GM21825 (cell line): ENCODE results near the gene KCTD20.

Experiments used
- ATAC-seq: cut with Tn5 transposase; IDR thresholded peaks from one replicate; pipeline ENCODE4 v1.9.1; 2021; ENCODE audit warnings: mild to moderate bottlenecking, moderate library complexity; ENCODE audit not compliant: unreplicated experiment

Gene KCTD20

DNA sequence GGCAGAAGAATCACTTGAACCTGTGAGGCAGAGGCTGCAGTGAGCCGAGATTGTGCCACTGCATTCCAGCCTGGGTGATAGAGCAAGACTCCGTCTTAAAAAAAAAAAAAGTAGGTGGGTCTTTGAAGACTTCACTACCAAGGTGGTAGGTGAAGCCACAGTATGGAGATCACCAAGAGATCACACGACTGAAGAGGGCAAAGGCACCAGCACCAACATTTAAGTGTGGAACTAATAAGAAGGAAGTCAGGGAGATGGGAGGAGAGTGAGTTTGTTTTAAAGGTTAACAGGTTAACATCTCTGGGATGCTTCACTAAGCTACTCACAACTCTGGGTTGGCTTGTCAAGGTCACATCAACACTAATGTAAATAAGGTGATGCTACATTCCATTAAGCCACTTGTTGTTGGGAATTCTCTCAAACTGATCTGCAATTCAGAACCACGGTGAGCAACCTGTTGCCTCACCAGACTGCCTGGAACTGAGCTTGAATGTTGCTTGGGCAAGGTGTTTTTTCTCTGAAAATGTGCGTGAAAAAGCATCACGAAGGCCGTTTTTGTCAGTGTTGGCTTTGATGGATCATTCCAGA, 48.7 kb downstream of the KCTD20 start:
- ATAC-seq, result no peak

DNA sequence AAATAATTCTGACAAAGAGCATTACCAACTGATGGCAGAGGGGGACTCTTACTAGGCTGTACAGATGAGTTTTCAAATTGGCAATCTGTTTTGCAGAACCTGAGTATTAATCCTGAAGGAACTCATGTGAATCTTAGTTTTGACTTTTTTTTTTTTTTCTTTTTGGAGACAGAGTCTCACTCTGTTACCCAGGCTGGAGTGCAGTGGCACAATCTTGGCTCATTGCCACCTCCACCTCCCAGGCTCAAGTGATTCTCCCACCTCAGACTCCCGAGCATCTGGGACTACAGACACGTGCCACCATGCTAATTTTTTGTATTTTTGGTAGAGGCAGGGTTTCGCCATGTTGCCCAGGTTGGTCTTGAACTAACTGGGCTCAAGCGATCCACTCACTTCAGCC, 49.3 kb downstream of the KCTD20 start:
- no peak for ATAC-seq

DNA sequence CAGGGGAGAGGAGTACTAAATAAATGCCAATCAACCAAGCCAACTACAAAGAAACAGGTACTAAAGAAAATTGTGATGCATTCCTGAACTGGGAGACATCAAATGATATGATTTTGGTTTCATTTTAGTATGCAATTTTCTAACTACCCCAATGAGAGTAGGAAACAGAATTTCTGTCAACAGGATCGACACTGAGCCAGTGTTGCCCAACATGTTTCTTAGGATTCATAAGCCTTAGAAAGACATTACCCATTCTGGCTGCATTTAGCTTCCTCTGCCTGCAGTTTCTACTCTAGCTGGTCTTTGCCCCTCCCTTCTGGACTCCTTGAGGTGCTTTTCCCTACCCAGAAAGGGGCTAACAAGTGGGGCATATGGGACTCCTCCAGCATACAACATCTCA, 49.8 kb downstream of the KCTD20 start:
- ATAC-seq, result no peak

DNA sequence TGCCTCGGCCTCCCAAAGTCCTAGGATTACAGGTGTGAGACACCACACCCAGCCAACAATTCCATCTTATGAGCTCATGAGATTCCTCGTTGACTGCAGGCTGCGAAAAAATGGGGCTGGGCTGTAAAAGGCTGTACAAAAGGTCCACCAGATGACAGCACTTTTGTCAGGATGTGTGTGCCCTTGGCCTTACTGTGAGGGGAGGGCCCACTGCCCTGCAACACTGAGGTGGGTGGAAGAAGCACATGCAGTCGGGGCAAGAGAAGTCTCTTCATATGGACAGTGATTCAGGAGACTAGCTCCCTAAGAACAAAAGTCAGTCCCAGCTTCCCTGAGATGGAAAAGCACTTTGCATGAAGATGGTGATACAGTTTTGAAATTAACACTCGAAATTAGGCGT, 50.5 kb downstream of the KCTD20 start:
- no peak for ATAC-seq

DNA sequence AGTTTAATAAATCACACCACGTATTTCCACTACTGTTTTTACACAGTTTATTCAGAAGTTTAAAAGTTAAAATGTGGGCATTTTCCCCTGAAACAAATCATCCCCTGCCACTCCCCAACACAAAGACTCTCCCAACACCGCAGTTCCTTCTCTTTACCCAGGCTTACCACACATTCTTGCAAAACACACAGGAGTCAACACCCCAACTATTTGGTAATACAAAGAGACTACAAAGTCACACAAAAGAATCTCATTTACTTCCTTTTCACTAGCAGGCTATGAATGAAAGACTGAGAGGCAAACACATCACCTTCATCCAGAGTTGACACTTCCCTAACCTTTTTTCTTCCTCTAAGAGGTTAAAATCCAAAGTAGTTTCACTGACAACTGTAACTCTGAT, 51.1 kb downstream of the KCTD20 start:
- ATAC-seq, result no peak

DNA sequence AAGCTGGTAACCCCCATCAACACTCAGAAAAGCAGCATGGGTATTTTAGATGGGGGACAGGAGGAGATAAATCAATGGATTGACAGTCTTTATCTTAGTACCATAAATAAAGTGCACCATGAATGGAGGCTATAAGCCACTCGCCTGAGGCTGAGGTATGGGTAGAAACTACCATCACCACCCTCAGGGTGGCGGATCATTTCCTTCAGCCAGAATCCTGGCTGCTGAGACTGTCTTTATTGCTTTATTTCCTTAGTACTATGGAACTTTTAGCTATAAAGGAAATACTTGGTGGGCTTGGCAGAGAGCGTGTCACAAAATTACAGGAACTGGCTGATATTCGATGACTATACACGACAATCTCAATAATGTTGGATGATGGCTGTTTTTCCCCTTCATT, 52.3 kb downstream of the KCTD20 start:
- no peak for ATAC-seq

DNA sequence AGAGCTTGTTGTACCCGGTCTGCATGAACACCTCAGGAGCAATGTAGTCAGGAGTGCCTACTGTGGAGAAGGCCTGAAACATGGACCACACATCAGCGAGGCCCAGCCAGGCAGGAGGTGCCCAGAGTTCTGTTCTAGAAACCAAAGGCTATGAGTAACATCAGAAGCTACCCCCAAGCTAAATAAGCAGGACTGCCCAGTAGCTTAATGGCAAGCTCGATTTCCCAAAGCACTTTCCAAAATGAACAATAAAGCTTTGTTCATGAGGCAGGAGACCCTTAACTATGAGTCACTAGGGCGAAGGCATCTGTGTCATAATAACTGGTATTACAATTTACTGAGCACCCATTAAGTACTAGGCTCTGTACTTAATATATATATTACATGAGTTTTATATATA, 57.1 kb downstream of the KCTD20 start:
- ATAC-seq, result no peak

DNA sequence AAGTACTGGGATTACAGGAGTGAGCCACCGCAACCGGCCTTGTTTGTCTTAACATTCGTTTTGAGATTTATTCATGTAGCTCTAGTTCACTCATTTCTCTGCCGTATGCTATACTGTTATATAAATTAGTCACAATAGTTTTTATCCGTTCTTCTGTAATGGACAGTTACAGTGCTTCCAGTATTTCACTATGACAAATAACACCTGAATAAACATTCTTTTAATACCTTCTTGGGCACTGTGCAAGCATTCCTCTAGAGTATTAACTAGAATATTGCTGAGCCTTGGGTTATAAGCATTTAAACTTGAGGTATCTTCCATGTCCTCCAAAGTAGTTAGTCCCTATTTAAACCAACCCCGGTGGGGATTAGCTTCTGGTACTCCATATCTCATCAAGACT, 58.9 kb downstream of the KCTD20 start:
- ATAC-seq, result no peak

DNA sequence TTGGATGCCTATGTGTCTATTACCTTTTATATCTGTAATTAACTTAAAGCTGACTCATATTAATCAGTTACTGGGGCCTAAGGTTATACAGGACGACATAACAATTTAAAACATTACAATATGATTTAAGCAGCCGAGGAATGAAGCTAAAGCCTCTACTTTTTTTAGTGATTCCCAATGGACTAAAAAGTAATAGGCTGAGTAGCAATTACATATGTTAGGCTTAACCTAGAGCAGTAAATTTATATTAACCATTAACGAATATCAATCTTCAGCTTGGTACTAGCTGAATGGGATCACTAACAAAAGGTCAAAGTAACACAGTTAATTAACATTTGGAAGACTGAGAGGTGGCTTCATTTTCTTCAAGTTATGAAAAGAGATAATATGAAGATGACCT, 61.4 kb downstream of the KCTD20 start:
- ATAC-seq, result no peak

DNA sequence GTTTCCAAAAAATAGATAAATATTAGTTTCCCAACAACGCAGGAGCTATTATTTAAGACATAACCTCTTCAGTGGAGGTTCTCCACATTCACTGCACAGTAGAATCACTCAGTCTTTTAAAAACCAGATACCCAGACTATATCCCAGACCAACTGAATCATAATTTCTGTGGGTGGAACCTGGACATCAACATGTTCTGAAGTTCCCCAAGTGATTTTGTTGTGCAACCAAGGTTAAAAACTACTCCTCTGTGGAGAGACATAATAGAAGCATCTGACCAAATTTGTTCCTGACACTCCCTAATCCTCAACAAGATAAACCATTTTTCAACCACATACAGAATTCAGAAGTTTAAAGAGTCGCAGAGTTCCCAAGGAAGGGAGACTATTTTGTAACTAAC, 62.2 kb downstream of the KCTD20 start:
- ATAC-seq, result no peak

DNA sequence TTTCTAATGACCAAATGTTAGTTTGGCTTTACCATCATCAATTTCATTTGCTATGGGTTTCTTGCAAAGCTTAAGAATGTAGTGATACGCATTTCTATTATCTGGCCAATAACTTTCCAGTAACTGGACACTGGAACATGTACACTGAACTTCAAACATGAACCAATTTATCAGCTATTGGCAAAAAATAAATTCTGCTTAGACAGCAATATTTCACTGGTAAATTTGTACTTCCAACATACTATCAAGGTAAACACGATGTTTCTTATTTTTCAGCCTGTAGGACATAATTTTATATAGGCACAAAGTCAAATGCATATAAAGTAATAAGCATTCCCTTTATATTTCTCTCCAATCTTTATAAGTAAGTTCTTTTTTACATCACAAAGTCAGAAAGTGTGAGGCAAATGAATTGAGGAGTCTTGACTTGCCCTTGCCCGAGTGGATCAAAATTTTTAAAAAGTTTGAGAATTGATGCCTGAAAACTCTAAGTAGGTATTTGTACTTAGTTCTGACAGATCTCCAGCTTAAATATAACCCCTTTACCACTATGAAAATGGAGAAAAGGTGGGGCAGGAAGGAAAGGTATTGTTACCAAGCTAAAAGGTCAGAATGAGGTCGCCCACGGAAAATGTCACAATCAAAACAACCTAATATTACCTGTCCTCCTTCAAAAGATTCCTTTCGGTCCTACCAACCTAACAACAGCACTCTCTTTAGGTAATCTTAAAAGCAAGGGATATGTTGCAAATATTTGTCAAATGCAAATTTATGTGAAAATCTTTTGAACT, 63.1 kb downstream of the KCTD20 start:
- ATAC-seq, result no peak

DNA sequence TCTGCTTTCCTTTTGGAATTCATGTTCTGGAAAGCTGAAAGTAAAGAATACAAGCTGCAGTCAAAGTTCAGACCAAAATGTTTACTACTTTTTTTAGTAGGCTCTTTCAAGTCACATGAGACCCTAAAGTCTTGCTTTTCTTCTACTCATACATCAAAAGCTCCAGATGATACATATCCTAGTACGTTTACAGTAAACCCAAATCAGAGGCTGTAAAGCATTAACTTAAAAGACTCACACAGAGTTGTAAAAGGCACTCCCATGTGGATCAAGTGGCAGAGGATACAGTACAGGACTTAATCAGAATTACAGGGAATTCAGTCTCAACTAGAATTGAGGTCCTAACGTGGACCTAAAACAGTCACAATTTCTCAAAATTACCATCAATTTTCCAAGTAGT, 63.8 kb downstream of the KCTD20 start:
- no peak for ATAC-seq

DNA sequence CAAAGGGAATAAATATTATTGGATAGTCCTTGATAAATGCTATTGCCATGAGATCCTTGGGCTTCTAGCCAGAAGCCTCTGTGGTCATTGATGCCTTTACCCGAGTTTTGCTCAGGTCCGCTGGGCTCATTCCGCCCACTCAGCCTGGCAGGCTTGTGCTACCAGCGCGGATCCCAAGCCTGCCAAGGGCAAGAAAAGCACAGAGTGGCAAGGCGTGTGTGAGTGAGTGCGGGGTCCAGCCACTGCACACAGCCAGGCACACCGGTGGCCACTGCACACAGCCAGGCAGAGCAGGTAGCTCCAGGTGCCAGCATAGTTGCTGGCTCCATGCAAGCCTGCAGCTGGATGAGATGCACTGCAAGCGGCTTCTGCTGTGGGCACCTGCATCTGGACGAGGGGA, 65.7 kb downstream of the KCTD20 start:
- ATAC-seq, result no peak

DNA sequence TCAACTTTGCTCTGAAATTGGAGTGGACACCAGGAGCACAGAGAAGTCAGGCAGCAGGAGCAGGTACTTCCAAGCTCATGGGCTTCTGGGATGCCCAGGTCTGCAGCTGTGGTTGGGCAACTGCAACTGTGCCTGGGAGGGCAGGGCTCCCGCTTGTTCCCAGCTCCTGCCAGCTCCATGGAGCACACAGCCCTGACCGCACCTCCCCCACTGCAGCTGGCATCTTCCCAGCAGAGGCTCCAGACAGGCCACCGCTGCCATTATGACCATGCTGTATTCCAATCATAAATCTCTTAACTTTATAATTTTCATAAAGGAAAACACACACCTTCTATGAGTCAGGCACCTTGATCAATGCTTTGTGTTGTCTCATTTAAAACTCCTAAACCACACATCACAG, 67.6 kb downstream of the KCTD20 start:
- no peak for ATAC-seq

DNA sequence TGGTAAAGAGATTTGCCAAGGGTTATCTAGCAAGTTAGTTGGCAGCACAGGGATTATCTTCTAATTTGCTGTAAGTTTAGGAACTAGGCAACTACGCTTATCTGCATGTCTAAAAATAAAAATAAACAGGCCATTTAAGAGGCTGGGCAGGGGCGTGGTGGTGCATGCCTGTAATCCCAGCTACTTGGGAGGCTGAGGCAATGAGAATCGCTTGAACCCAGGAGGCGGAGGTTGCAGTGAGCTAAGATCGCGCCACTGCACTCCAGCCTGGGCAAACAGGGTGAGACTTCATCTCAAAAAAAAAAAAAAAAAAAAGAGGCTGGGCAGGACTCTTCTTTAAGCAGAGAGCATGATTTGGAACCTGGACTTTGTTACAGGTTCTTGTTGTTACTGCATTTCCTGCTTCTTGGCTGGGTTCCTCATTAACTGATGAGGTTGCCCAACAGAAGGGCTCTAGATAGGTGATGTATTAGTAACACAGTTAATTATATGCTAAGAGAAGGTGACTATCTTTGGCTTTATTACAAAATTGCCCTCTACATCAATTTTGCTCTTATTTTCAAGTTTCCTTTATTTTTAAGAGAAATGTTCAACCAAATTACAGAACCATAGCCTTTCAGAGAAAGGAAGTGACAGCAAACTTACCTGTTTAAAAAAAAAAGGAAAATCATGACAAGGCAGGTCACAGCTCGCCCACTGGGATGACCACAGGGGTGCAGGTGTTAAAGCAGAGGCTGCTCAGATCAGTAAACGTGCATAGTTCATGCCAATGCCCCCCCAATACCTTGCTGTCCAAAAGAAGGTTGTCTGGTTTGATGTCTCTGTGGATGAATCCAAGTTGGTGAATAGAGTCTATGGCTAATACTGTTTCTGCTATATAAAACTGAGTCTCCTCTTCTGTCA, 72.0 kb downstream of the KCTD20 start:
- no peak for ATAC-seq

DNA sequence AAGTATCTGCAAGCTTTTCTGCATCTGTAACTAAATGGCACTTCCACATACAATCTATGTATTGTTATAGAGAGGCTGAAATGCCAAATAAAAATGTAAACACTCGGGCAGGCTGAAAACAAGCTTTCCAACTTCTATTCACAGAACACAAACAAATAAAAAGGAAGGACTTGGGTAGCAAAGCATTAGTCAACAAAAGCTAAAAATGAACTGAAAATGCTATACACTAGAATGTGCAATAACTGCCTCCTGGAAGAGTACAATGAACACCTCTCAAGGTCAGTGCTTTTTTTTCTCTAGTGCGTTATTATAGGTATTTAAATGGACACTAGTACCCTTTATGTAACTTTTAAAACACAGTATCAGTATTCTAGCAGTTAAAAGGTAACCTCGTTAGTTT, 73.0 kb downstream of the KCTD20 start:
- ATAC-seq, result no peak

DNA sequence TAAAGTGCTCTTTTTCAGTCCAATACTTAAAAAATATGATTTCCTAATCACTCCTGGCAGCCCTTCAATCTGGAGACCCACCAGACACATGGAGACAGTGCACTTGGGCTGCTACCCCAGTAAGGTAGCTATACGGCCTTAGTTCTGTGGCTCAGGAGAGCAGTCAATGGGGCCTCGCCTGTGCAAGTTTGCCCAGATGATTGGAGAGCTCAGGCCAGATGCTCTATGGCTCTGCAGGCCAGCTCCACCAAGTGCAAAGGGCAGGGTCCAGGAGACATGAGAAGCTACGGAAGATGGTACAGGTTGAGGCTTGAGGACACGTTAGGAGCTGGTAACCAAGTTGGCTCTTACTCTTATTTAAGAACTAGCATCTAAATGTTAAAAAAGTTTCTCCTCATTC, 73.8 kb downstream of the KCTD20 start:
- no peak for ATAC-seq

DNA sequence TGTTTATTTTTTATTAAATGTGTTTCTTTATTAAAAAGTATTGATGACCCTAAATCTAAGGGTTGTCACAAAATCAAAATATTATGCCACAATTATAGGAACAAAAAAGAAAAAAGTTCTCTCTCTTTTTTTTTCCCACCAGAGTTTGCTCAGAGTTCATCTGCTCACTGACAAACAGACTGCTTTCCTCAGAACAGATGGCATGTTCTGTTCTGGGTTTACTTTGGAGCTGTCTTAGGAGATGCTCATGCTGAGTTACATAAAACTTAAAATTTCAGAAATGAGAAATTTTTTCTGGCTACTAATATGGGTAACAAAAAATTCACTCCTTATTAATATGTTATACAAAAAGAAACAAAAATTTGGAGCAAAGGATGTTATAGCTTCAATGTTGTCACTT, 74.2 kb downstream of the KCTD20 start:
- no peak for ATAC-seq

DNA sequence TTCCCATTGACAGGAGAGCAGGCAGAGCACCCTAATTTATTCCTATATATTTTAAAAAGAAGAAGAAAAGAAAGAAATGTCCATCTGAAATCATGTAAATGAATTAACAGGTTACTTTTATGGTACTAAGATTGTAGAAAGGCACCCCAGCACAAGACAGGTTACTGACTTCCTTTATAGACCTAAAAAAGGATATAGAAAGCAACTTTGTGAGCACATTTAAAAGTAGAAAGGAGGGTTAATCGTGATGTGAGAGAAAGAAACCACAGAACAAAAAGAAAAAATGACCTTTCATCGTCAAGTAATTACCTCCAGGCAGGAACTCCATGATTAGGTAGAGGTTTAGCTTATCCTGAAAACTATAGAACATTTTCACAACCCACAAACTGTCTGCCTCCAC, 74.6 kb downstream of the KCTD20 start:
- no peak for ATAC-seq

DNA sequence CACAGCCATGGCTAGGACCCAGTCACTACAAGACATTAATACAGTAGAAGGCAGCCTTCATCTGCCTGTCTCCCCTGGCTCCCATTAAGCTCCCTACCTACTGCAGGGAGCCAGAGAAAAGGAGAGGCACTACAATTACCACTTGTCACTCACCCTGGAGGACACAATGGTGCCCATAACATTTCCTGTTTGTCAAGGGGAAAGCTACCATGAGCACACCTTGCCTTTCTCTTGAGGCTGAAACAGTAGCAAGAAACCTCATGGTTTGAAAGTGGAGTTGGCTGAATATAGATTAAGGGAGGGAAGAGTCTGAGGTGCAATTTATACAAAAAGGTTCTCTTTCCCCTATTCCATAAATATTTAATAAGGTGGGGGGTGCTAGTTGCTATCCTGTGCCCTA, 76.6 kb downstream of the KCTD20 start:
- ATAC-seq, result no peak

DNA sequence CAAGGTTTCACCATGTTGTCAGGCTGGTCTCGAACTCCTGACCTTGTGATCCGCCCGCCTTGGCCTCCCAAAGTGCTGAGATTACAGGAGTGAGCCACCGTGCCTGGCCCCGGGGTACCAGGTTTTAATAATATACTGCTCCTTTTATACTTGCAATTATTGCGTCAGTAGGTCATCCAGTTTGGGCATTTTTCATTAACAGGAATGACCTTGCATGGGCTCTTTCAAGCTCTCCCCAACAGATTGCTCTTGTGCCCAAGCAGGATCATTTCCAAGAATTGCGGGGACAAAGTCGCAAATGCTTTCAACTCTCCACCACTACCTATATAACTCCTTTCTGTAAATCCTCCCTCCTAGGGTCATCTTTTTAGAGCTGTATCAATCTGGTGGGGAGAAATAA, 80.7 kb downstream of the KCTD20 start:
- no peak for ATAC-seq

DNA sequence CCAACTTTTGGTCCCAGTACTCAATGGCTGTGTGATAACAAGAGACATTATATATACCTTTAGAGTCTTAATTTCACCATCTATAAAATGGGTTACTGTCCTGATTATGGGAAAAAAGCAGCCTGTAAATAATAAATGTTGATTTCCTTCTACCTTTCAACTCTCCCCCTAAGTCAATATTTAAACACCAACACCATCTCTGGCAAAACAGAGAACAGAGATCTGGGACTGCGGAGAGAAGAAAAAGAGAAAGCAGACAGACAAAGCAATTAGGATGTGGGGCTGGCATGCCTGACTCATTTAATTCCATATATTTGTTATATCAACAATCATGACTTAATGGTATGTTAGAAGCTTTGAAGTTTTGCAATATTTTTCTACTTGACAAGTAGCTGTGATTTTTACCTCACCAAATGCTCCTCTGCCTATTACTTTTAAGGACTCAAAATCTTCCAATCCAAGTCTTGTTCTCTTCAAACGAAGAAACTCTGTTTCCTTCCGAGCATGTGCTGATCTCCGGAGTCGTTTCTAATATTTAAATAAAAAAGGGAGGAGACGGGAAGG, 81.2 kb downstream of the KCTD20 start:
- no peak for ATAC-seq
